PC-9 (cell line): Measurements from ENCODE around the gene EPHB4.

Experiments
- CTCF ChIP-seq: fragments of 200-600 bp; sonication (generic); conservative IDR thresholded peaks from 2 replicates; pipeline ENCODE4 v1.6.1; 2017; ENCODE audit warnings: mixed run types, antibody characterized with exemption, mild to moderate bottlenecking, moderate library complexity
- EZH2 ChIP-seq: fragments of 200-600 bp; sonication (generic); IDR thresholded peaks from 2 replicates; pipeline ENCODE4 v1.8.0; 2017; ENCODE audit warnings: antibody characterized with exemption, low read depth

- TF ChIP-seq CTCF: no peak
- TF ChIP-seq EZH2: no peak
Measured at GRCh38 chr7:100818825-100819224, 8.5 kb downstream of the EPHB4 start.
